GDM1 (cell line): ENCODE data around the gene LSG1.

Source experiments
- DNase-seq: peaks from one replicate; lab custom pipeline; 2025; lab: John Stamatoyannopoulos, UW

LSG1 gene

DNA sequence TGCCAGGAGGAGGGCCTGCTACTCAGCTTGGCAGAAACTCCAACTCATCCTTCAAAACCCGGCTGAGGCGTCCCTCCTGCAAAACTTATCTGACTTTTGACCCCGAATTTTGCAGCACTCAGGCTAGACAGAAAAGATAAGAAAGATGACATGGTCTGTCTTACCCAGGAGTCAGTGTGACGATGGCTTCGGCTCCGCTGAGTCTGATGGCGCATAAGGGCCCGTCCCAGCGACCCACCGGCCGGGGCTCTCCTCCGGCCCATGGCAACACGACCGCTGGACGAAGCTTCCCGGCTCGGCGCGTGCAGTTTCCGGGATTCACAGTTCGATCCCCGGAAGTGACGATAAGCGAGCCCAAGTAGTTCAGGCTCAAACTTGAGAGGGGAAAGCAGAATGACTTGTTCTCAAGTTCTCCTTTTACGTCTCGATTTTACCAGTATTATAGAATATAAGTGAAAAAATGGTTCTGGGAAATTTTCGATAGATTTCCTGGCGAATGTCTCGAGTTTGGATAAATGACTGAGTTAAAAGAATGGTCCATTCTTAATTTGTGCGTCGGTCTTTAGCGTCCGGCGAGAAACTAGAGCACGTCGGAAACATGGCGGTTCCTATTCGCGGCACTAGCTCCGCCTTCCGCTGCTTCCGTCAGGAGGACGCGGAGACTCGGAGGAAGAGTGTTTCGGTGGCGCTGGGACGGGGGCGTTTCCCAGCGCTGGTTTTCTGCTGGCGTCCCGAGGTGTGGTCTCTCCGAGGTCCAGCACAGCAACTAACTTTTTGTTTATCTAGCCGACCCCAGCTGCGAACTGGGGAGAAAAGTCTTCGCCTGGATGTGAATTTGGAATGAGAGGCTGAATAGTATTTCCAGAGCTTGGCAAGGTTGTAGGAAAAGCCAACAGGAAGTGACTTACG, at the start of gene LSG1:
Gene LSG1 (minus strand): TSS at position 292 of the 909 bp plus-strand sequence. CDS start 29 bp downstream, at position 263.
- DNase-seq, result peak; percentile 84

DNA sequence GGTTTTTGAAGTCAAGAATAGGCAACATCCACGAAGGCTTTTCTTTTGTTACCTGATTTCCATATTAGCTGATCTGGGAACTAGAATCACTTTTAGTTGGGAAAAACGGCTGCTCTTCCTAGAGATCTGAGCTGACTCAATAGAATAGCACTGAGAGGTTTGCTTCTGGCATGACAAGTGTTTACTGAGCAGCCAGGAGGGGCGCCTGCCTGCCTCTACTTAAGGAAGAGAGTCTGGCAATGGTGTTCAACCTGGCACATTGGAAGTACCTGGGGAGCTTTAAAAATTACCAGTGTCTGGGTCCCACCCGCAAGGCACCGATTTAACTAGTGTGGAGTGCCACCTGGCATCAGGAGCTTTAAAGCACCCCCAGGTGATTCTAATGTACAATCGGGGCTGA, 48.1 kb upstream of the LSG1 start:
- DNase-seq, result no peak

DNA sequence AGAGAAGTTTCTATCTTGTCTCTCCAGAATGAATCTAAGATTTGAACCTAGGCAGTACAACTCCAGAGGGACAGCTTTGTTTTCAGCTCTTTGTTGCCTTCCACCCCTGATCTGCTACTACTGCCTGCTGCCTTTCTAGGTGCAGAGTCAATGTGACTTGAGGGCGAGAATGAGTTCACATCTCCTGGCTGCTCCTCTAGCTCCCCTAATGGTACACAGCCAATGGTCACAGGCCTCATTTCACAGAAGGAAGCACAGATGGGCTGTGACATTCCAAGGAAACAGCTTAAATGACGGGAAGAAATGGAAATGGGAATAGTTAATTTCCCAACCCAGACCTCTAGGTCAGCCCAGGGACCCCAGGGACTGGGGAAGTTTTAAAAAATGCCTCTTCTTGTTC, 46.1 kb upstream of the LSG1 start:
- no peak for DNase-seq

DNA sequence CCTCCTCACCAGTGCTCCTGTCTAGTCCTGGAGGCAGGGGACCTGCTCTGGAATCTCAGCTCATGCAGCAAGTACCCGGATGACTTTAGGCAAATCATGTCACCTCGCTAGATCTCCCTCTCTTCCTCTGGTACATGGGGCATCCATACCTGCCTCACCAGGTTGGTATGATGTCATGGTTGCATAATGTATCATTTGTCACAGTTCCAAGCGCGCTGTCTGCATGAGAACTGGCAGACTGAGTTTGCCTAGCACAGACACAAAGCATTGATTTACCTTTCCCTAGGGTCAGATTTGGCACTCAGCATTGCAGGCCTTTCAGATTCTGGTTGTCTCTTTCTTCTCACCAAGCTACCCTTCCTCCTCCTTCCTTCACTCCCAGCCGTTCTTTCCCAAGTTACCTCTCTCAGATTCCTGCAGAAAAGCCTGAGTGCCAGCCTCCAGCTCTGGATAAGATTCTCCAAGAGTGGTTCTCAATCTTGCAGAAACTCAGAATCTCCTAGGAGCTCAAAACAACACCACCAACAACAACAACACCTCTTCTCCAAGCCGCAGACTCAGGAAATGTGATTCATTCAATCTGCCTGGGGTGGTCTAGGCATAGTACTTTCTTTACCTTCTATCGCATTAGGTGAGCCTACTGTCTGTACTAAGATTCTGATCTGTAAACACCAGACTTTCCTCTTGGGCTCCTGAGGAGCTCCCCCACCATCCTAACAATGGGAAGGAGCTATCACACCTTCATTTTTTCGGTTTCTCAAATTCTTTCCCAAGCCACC, 43.2 kb upstream of the LSG1 start:
- DNase-seq, result no peak

DNA sequence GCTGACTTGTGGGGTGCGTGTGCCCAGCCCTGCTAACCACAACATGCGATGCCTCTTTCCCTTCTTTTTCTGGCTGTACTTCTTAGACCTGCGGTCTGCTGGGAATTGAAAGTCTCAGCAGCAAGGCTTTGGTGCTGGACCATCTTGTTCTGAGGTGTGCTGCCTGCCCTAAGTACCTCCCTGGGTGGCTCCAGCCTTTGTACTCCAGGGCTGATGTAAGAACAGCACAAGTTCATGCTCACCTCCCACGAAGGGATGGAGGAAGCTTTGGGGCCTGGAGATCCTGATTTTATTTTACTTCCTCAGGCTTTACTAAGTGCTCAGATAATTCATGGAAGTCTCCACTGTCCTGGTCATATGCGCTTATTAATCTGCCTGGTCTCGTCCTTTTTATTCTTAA, 42.6 kb upstream of the LSG1 start:
- DNase-seq, result no peak

DNA sequence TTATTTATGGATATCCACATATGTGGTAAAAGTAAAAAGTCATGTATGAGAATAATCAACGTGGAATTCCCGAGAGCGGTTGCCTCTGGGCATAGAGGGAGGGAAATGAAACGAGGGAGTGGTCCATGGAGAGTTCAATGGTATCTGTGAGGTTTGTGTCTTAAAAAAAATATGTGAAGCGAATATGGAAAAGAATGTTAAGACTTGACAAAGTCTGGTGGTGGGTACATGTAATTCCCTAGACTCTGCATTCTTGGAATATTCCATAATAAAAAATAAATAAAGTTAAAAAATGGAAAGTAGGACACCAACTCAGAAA, 42.1 kb upstream of the LSG1 start:
- no peak for DNase-seq

DNA sequence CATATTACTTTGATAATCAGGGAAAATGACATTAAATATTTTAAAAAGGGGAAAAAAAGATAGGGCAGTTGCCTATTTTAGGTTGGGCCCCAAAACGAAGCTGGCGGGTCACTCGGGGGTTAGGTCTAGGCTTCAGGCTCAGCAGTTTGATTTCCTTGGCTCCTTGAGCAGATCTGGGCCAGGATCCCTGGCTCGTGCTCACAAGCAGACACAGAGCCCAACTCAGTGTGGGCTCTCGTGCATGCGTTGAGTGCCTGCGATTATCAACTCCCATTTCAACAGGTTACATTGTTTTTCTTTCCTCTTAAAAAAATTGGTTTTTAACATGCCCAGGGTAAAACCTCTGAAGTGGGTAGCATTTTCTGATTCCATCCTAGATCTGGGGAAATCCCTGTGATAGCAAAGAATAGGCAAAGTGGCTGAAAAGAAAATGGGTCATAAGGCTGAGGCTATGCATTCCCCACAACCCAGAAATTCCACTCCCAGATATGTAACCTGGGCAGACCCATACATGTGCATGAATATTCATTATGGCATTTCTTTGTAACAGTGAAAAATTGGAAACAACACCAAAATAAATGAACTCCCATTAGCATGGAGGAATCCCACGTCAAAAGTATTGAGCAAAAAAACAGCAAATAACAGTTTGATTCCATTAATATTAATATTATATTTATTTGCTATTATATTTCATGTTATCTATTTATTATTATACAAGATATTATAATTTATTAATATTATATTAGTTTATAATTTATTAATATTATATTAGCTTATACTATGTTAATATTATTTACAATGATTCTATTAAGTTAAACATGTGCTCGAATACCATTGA, 41.5 kb upstream of the LSG1 start:
- DNase-seq, result no peak

DNA sequence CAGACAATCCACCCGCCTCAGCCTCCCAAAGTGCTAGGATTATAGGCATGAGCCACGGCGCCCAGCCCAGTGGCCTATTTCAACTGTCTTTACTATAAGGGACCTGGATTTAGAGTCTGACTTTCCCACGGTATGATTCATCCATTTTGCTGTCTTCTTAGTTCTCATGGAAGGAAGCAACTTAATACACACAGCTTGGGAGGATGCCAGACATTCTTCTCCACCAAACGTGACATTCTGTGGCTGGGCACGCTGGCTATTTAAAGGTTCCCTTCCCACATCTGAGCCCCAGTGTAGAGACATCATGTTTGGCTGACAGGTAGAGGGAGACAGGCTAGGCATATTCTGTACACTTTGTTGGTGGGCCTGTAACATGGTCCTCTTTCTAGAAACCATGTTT, 39.9 kb upstream of the LSG1 start:
- DNase-seq, result peak; percentile 47

DNA sequence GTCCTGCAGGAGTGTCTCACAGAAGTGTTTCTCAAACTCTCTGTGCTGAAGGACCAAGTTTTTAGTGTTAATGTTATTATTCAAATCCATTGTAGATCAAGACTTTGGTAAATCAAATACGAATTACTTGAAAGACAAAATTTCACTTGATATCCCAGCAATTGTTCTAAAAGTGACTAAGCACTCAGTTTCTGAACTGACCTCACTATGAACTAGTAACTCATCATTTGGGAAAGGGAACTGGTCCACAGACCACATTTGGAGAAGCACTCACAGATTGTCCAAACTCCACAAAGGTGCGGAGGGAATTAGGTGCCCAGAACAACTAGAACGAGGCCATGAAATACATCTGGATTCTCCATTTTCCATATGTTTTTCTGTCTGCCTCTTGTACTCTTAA, 39.3 kb upstream of the LSG1 start:
- no peak for DNase-seq

DNA sequence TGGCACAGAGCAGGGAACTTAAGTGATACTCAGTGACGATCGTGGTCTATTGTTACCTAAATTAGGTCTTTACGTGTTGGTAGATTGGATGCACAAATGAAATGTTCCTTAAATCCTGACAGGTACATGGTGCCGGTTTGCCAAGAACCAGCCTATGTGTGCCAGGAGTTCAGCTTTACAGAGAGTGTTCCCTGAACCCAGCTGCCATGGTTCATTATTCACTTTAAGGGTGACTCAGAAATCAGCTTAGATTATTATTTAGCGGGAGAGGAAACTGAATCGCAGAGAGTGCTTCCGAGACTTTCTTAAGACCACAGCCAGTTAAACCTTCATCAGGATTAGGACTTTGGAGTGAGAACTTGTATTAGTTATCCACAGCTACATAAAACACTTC, 35.2 kb upstream of the LSG1 start:
- no peak for DNase-seq

DNA sequence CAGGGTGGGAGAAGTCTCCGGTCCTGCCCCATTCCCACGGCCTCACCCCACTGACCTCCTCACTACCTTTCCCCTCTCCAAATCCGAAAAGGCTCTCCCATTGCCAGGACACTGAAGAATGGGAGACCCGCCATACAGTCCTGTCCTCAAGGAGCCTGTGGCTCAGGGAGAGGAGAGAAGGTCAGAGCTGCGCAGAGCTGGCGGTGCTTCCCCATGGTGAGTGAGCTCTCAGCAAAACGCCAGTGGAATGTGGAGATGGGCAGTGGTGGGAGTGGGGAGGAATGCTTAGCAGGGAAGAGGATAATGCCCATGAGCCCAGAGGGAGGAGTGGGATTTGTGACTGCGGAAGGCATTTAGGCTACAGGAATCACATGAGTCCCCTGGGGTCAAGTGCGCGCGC, 33.8 kb upstream of the LSG1 start:
- no peak for DNase-seq

DNA sequence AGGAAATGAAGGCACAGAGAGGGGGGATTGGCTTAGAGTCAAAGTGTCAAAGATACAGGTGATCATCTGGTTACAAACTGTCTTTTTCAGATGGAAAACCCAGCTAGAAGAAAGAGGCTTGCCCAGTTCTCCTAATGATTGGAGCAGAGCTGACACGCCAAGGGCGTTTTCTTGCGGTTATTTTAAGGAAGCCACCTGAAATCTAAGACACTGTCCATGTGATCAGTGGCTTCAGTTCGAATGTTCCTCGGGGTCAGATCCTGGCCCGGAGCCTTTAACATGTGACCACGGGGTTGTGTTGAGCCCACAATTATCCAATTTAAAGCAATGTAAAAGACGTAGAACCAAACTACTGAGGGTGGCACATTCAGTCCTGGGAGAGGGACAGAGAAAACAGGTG, 33.2 kb upstream of the LSG1 start:
- DNase-seq, result no peak

DNA sequence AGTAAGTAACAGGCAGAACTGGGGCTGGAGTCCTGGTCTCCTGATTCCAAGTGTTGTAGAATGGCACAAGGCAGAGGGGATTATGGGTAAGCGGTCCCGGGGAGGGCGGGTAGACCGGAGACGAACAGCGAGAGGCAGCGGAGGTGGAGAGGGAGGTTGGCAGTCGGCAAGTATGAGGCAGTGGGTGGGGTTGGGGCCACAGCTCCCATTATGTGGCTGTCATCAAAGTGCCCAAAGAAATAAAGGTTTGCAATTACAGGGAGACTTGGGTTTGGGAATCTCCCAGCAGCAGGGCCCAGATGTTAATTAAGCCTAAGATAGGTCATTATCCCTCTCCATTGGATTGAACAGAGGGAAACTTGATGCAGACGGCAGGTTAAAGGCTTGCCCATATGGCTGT, 30.6 kb upstream of the LSG1 start:
- no peak for DNase-seq

DNA sequence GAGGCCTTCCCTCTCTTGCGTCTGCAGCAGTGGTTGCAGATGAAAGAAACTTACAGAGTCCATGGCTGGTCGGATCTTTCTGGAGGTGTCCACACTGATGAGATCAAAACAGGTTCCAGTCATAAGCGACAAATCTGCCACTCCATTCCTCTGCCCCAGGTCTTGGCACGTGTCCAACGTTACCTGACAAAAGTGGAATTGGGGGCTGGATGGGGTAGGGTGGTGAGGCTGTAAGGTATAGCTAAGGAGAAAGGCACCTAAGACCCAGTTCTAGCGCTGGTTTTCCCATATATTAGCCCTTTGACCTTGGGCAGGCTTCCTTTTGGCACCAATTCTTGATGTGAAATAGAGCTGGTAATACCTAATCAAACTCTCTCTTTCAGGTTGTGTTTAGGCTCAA, 24.7 kb upstream of the LSG1 start:
- no peak for DNase-seq

DNA sequence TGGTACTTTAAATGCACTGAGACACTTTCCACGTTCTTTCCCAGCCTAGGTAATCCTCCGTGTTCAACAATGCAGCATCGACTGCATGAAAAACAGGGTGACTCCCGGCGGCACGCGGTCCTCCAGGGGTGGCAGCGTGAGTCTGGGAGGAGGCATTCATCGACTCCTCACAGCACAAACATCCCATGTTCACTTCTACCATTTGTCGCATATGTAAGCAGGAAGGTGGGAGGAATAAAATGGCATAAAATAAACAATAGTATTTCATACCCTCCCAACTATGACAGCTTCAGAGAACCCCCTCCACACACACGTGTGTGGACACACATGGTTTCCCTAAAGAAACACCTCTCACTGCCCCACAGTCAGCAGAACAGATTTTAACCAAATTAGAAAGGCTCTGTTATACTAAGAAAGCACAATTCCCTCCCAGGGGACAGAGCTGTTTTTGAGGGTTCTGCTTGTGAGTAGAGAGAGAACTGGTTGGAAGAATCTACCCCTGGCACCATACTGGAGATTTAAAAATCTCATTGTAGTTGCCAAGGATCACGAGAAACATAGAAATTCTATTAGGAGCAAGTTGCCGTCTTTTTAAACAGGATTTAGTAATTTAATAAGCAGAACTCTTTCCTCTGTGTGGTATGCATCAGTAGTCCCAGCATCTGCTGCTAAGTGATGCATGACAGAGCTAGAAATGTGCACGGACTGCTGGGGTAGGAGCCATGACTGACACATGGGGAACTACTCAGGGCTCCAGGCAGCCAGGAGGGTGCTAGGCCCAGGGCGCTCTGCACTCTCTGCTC, 19.7 kb upstream of the LSG1 start:
- peak; percentile 38 for DNase-seq

DNA sequence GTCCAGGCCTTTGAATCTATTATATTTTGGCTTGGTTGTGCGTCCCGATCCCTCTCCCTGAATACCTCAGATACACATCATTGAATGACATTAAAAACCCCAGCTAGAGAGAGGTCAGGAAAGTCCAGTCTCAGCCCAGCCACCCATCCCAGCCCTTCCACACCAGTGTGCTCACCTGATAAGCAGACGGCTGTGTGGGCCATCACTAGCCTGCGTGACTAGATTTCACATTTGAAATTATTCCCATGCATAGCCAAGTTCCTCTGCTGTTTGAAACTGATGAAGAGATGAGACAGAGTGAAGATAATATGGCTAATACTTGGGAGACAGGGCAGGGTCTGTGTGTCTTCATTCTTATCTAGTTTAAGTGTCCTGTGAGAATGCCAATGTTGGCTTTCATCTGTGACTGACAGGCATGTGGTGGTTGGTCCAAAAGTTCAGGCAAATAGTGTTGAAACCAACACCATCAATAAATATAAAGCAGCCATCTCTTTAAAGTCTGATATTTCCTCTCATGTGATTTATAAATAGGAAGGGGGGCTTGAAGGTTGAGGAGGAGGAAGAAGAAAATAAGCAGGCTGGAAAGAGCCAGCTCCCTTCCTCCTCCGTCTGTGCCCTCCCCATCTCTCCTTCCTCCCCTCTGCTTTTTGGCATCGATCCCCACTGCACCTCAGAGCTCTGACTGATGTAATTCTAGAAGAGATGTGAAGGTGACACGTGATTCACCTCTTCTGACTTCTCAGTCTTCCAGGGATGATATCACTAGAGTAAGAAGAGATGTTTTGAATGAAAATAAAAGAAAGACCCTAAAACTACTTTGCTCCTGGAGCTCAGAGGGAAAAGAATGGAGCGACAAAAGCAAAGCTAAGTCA, 18.7 kb upstream of the LSG1 start:
- no peak for DNase-seq

DNA sequence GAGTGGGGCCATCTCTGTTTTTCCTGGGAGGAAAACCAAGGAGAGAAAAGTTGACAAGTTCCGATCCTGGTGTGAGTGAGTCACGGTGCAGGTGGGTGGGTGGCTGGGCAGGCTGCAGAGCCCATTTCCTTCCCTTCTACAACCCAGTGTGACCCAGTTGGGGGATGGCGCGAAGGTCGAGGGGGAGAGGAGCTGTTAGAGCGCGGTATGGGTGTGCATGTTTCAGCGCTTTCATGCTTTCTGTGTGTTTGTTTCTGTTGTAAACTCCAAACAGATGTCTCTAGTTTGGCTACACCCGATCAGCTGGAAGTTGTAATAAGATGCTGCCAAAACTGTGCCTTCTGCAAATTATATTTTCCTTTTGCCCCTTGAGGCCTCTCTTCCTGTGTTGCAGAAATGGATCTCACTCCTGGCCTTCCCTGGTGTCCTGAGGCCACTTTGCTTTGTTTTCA, 17.5 kb upstream of the LSG1 start:
- DNase-seq, result peak; percentile 26

DNA sequence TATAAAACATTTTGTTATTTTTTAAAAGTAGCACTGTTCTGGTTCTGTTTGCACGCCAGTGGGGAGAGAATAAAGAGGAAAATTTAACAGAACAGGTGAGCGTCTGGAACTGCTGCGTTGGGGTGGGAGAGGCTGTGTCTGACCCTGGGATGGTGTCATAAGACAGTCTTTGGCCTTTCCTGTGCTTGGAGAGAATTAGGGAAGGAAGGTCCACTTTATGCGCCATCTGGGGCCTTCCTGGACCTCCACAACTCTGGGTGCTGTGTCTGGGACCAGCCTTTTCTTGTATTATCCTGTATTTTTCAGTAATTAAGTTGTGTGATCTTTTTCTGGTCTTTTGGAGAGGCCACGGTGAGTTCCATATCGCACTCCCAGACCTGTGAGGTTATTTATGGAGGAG, 17.0 kb upstream of the LSG1 start:
- no peak for DNase-seq

DNA sequence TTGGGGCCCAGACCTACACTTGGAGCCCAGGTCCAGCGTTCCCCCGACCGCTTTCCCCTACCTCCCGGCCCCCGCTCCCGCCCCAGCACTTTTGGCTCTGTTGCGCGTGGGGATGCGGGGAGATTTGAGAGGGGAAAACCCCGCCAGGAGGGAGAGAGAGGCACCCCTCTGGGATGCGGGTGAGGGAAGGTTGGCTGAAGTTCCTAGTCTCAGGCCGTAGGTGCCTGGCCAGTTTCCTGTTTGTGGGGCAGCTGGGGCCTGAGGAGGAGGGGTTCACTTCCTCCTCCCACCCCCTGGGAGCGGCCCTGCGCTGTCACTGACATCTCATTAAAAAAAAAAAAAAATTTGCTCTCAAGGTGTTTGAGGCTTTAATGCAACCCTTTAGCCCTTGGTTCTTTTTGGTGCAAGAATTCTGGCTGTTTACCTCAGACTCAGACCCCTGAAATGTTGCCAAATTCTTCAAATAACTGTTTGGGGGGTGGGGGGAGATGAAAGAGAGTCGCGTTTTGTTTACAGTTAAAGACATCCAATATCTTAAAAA, 16.3 kb upstream of the LSG1 start:
- peak; percentile 24 for DNase-seq

DNA sequence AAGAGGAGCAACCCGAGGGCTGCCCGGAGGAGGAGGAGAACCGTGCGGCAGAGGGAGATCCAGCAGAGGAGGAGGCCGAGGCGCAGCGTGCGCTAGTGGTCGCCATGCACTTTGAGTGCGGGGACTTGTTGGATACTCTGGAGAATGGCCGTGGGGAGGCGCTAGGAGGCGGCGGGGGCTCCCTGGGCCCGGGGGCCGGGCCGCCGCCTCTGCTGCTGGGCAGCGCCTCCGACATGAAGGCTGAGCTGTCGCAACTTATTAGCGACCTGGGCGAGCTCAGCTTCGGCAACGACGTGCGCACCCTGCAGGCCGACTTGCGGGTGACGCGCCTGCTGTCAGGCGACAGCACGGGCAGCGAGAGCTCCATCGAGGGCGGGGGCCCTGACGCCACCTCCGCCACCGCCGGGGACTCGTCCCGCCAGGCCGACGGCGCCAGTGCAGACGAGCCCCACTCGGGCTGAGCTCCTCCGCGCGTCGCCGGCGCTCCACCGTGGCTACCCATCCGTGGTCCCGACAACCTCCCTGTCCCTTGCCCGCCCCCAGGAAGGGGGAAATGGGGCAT, 15.7 kb upstream of the LSG1 start:
- peak; percentile 19 for DNase-seq
